ENCODE measurements around the gene MYO1H. TPM values are rescaled to one million over a fixed set of nuclear protein-coding genes. Genes with fewer than 3 reads are reported as not detected.

The MYO1H gene
- total and polyA plus RNA-seq, 2 of the 8 experiments (the other 6 are each of a cell fraction or from before 2014, with no cell fraction given): 0.03 TPM; not detected in 1

DNA sequence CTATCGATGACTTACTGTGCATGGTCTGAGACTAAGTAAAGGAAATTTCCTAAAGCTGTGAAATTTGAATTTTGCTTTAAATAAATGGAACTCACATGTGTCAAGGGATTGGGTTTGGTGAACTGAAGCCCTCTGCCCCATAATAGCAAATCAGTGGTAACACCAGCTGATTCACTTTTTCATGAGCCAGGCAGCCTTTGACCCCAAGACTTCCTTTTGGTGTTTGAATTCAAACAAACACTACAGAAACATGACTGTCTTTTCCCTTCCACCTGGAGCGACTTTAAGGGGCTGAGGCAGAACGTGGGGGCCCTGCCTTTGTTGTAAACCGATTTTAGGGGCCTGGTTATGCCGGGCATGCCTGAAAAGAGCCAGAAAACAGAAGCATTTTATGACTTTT, 100.6 kb downstream of the MYO1H start:
- Histone ChIP-seq H4K91ac (replicated peaks; ENCODE audit: insufficient read length, low read length) (no peak overlapping the region), H3K56ac (replicated peaks; ENCODE audit: insufficient read length, low read depth, low read length) (no peak overlapping the region), H2BK15ac (ENCODE audit: low read length) (no peak overlapping the region), H4K8ac (ENCODE audit: extremely low read depth, insufficient read depth, low read length) (no peak overlapping the region), H3K9me3 (ENCODE audit: insufficient read depth in 2 of 2, low read depth in 1 of 2, low read length in 1 of 2) (no peaks in the 10 kb centered on the region), H3K23me2 (ENCODE audit: low read depth, low read length) (no peaks in the 10 kb centered on the region), H3K27ac (ENCODE audit: low read depth, low read length) (no peak overlapping the region), H3K4me1 (replicated peaks in 1 of 4; ENCODE audit: control insufficient read depth in 3 of 4, insufficient read depth in 4 of 4, low read length in 3 of 4) (no peaks in the 10 kb centered on the region), H2BK12ac (ENCODE audit: low read depth, low read length) (no peak overlapping the region), H3K4me3 (ENCODE audit: extremely low read depth in 1 of 4, insufficient read depth in 2 of 4, low read depth in 3 of 4, low read length in 4 of 4) (no peak overlapping the region), H4K5ac (ENCODE audit: insufficient read length, low read depth, low read length) (no peak overlapping the region), H3K79me1 (ENCODE audit: low read depth, low read length) (peaks cover 3% of the 10 kb centered on the region), H2BK120ac (replicated peaks; ENCODE audit: low read depth, low read length) (no peak overlapping the region), H3K9ac (replicated peaks in 1 of 4; ENCODE audit: extremely low read depth in 1 of 4, low read depth in 3 of 4, low read length in 3 of 4) (no peak overlapping the region), H2BK20ac (ENCODE audit: low read length) (no peak overlapping the region), H3K23ac (ENCODE audit: insufficient read length) (no peak overlapping the region), H2AK5ac (ENCODE audit: low read depth, low read length) (no peak overlapping the region), H3K4ac (replicated peaks; ENCODE audit: insufficient read length, low read depth, low read length) (no peak overlapping the region), H3K36me3 (ENCODE audit: control insufficient read depth in 2 of 4, insufficient read depth in 4 of 4, low read length in 3 of 4) (peaks cover 10 to 38% (median 24%) of the 10 kb centered on the region in 4 experiments), H3K27me3 (replicated peaks in 1 of 4; ENCODE audit: control insufficient read depth in 3 of 4, extremely low read depth in 1 of 4, insufficient read depth in 3 of 4, low read length in 3 of 4) (no peaks in the 10 kb centered on the region), H3K14ac (ENCODE audit: insufficient read length) (no peak overlapping the region), H2AFZ (ENCODE audit: low read length) (no peak overlapping the region), H2BK5ac (ENCODE audit: low read depth, low read length) (no peak overlapping the region), H3K4me2 (ENCODE audit: insufficient read depth in 1 of 2, low read depth in 2 of 2, low read length in 2 of 2) (no peak overlapping the region), H4K20me1 (replicated peaks in 1 of 2; ENCODE audit: control insufficient read depth in 1 of 2, insufficient read depth in 2 of 2, low read length in 2 of 2) (peaks cover 3 to 7% of the 10 kb centered on the region in 2 experiments), H3K79me2 (ENCODE audit: control insufficient read depth in 1 of 2, insufficient read depth in 2 of 2, low read length in 2 of 2) (peaks cover 0 to 9% of the 10 kb centered on the region in 2 experiments; a peak in 2 of 4 replicates), H3K18ac (ENCODE audit: extremely low read depth, low read length) (no peak overlapping the region)
- WGBS, 2 experiments (ENCODE audit: extremely low coverage in 1 of 2, insufficient coverage in 1 of 2, insufficient read length in 1 of 2, insufficient replicate concordance in 2 of 2, low coverage in 1 of 2, low lambda C conversion rate in 2 of 2, missing lambda C conversion rate in 1 of 2): 83% methylated on average over 5 of the region's 5 CpGs; no CpG with 5 or more reads in 1 of the 2 experiments
- CTCF ChIA-PET (ENCODE audit: partially characterized antibody): interaction anchor here (0.5 to 17.4 kb wide), 2 partner anchors 16 to 1148 kb away, joined by 3 to 181 read pairs; no protein-coding TSS in a partner anchor
- no peak for FAIRE-seq
- no peak for DNase-seq (ENCODE audit: low read depth in 1 of 2, low spot score in 2 of 2)
- no peak for TF ChIP-seq EGR1 (IDR thresholded peaks at IDR 0.05; ENCODE audit: borderline replicate concordance, low read depth, low read length)
- no peak for TF ChIP-seq SRF (IDR thresholded peaks at IDR 0.05; ENCODE audit: low read depth, low read length)
- TF ChIP-seq SP4 (IDR thresholded peaks at IDR 0.05; ENCODE audit: low read length): no peak
- no peak for TF ChIP-seq MAFK (IDR thresholded peaks at IDR 0.05; ENCODE audit: low read depth, low read length)
- no peak for TF ChIP-seq SIRT6 (IDR thresholded peaks at IDR 0.05; ENCODE audit: low read length)
- no peak for TF ChIP-seq GTF2F1 (IDR thresholded peaks at IDR 0.05; ENCODE audit: borderline replicate concordance, low read depth, low read length)
- TF ChIP-seq GABPA (IDR thresholded peaks at IDR 0.05; ENCODE audit: borderline replicate concordance, insufficient read depth, low read length): no peak
- TF ChIP-seq SAP30 (IDR thresholded peaks at IDR 0.05; ENCODE audit: insufficient read depth, insufficient replicate concordance, low read length): no peak
- TF ChIP-seq BRCA1 (IDR thresholded peaks at IDR 0.05; ENCODE audit: low read depth, low read length): no peak
- TF ChIP-seq TEAD4 (IDR thresholded peaks at IDR 0.05; ENCODE audit: low read depth, low read length): no peak
- no peak for TF ChIP-seq RXRA (IDR thresholded peaks at IDR 0.05; ENCODE audit: insufficient read depth, low read depth, low read length)
- TF ChIP-seq CBX5 (IDR thresholded peaks at IDR 0.05; ENCODE audit: low read depth, low read length): no peak
- no peak for TF ChIP-seq SP2 (IDR thresholded peaks at IDR 0.05; ENCODE audit: low read length)
- POLR2A ChIA-PET (ENCODE audit: partially characterized antibody): interaction anchor here (2.0 kb wide), 1 partner anchor 9 kb away, joined by 5 read pairs; no protein-coding TSS in a partner anchor
